NK-92 (cell line): ENCODE measurements around the gene CIRBP.
"Not testable (repeated sequence)": the region's sequence is repeated elsewhere in the genome, so short reads cannot be mapped to it uniquely, and the experiment has no call there.

Source experiments
- DNase-seq: peaks from one replicate; lab custom pipeline; 2025; ENCODE audit not compliant: unreplicated experiment; lab: John Stamatoyannopoulos, UW

CIRBP gene

DNA sequence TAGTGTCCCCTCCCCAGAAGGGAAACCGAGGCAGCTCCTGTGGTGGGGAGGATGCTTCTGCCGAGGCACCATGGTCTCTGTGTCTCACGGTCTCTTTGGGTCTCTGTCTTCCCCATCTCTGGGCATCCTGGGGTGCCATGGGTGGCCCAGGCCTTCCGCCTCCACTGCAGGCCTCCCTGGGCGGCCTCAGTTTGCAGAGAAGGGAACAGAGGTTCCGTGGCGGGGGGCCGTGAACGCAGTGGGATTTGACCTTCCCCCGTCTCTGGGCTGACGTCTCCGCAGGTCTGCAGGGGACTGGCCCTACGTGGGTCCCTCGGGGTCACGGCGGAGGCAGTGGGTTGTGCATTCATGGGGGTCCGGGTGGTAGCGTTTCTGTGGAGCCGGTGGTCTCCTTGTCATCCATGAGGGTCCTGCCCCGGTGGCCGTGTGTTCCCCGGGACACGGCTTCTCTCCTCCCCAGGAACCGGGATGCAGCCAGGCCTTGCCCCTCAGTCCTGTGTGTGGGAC lies 21.1 kb downstream of the CIRBP start:
- DNase-seq: no peak

DNA sequence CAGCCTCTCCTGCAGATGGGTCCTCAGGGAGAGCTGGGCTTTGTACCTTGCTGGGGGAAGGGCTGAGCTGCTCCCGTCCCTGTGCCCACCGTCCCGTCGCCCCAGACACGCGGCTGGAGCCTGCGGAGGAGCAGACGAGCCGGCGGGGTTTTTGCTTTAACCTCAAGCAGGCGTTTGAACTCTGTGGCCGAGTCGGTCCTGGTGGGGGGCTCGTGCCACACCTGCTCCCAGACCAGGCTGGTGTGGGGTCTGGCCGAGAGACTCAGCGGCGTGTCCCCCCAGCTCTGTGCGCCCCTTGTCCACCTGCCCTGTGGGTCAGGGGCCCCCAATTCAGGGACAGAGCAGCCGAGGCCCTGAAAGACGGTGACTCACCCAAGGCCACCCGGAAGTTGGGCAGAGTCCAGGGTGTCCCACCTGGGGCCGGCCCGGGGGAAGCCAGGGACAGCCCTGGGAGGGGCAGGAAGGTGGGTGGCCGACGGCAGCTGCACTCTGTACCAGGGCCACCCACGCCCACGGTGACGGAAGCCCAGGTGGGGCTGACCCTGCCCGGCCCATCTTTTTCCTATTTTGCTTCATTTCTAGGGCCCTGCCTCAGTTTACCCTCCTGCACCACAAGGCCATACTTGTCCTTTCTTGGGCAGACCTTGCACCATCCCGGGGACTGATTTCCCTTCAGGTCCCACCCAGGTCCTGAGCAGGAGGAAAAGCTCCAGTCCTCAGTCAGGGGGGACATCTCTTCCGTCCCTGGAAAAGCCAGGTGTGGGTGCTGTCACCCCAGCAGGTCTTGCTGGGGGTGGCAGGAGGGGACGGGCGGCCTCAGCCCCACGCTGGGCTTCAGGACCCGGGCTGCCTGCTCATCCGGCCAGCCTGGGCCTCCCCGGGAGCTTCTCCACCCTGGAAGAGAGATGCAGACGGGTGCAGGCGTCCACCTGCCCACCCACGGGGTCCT lies 21.8 kb downstream of the CIRBP start:
- no peak for DNase-seq

DNA sequence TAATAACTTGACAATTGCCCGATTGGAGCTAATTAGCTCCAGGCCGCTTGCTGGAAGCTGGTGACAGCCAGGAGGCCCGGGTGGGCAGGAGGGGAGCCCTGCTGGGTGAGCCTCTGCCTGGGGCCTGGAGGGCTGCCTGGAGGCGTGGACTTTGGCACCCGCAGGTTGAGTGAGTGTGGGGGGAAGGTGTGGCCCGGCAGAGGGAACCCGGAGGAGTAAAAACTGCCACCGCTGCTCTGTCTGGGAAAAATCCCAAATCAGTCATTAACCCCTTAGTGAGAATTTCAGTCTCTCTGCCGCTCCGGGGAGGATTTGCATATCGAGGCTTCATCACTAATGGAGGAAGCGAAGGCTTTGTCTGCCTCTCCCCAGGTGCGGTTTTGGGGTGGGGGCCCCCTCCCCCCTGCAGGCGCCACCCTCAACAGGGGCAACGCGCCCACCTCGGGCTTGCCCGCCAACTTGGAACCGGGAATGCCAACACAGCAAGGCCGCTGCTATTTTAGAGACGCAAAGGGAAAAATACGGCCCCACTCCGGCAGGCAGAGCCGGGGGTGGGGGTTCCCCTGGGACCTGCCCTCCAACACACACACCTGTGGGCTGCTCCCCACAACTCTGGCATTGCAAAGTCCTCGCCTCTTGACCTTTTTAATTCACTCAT lies 22.8 kb downstream of the CIRBP start:
- DNase-seq: no peak

DNA sequence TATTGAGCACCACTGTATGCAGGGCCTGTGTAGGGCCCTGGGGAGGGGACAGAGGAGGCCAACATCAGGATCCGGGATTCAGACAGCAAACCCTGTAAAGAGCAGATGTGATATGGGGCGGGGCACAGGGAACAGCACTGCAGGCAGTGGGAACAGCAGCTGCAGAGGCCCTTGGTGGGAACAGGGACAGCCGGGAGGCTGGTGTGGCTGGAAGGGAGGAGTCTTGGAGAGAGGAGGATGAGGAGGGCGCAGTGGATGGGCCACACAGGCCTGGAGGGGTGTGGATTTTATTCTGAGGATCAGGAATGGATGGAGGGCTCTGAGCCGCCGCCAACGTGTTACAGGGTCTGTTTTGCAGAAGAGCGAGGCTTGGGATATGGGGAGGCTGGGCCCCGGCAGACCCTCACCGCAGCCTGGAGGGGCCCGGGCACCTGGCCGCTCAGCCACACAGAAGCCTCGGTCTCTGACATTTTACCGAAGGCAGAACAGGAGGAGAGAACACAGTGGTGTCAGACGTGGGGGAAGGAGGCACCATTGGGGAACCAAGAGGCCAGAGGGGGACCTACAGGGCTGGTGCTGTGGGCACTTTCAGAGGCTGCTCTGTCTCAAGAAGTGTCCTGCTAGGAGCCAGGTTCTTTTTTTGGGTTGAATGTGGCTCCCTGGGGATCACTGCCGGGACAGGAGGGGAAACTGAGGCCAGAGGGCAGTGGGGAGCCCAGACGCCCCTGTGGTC lies 23.5 kb downstream of the CIRBP start:
- no peak for DNase-seq

DNA sequence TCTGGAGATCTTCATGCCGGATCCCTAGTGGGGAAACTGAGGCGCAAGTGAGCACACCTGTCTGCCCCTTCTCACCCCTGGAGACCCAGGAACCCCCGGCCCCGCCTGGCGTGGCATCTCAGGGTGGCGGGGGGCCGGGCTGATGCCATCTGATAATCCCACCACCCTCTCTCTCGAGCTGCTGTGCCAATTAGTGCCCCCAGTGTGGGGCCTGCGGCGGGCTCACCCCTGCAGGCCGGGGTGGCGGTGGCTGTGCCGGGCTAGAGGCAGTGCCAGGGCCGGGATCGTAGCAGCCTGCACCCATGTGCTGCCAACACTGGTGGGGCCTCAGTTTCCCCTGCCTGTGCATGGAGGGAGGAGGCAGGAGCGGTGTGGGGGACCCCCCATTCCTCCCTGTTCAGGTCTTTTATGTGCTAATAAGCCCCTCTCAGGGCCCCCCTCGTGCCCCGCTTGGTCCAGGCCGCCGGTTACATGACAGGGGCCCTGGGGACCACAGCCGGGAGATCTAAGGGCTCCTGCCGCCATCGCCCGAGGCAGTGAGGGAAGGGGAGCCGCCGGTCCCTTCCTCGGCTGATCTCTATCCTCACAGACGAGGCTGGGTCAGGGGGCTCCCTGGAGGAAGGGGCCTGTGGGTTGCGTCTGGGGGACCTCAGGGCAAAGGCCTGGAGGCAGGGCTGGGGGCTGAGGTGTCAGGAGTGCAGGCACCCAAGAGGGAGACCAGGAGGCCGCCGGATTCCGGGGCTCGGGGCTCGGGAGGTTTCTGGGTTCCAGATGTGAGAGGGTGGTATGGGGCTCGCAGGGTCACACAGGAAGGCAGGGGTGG lies 24.9 kb downstream of the CIRBP start:
- DNase-seq: no peak

DNA sequence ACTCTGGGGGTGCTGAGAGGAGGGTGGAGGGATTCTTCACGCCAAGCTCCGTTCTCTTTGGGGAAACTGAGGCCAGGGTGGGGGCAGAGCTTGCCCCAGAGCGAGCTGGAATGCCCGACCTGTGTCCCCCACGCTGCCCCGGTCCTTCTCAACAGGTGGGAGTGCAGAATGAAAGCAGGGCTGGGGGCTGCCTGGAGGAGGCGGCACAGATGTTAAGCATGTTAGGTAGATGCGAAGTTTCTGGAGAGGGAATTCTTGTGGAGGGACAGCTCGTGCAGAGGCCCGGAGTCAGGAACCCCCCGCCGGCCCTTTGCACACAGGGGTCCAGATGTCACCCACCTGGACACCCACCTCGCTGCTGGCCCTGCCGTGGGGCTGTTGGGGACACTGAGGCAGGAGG lies 25.6 kb downstream of the CIRBP start:
- no peak for DNase-seq

DNA sequence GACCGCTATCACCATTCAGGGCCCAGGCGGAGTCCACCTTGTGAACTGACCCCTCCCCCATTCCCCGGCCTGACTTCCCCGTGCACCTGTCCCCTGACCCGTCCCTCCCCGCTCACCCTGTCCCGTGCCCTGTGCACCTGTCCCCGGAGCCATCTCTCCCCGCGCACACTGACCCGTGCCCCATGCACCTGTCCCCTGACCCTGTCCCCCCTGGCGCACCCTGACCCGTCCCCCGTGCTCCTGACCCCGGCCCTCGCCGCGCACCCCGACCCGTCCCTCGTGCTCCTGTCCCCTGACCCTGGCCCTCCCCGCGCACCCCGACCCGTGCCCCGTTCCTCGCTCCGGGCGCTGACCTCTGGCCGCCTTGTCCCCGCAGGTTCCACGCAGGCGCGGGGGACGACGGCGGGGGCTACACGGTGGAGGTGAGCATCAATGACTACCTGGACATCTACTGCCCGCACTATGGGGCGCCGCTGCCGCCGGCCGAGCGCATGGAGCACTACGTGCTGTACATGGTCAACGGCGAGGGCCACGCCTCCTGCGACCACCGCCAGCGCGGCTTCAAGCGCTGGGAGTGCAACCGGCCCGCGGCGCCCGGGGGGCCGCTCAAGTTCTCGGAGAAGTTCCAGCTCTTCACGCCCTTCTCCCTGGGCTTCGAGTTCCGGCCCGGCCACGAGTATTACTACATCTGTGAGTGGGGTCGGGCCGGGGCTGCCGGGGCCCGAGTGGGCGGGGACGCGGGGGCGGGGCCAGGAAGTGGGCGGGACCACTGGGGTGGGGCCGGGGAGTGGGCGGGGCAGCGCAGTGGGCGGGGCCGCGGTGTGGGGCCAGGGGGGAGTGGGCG lies 26.3 kb downstream of the CIRBP start:
- no peak for DNase-seq

DNA sequence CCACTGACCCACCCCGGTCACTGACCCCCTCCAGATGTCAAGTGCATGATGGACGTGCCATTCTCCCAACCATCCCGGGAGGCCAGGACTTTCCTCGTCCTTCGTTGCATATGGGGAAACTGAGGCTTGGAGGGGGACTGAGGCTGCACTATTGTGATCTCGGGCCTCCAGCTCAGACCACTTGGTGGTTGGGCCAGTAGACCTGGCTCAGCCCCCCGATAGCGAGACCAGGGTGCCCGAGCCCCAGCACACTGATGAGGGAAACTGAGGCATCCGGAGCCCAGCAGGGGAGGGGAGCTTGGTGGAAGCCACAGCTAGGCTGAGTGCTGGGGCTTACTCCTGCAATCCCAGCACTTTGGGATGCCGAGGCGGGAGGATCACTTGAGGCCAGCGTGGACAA lies 26.9 kb downstream of the CIRBP start:
- DNase-seq: no peak

DNA sequence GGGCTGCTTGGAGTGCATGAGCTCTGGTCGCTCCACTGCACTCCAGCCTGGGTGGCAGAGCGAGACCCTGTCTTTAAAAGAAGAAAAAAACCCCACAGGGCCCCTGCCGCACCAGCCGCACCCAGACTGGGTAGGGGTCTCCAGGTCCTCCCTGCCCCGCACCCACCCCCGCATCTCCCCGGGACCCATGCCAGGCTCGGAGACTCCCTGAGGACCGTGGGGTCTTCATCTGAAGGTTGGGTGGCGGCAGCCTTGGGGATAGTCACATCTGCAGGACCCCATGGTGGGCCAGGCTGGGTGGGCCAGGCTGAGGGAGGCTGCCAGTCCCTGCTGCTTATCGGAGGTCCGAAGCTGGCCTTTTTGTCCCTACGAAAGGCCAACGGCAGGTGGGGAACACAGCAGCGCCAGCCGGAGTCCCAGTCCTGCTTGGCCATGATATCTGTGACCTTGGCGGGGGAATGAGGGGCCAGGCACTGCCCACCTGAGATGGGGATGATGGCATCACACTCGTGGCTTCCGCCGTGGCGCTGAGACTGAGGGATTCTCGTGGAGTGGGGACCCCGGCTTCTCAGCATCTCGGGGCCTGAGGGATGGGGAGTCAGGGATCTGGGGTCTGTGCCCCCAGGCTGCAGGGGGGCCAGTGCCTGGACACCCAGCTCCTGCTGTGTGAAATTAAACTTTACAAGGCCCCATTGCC lies 27.6 kb downstream of the CIRBP start:
- no peak for DNase-seq

DNA sequence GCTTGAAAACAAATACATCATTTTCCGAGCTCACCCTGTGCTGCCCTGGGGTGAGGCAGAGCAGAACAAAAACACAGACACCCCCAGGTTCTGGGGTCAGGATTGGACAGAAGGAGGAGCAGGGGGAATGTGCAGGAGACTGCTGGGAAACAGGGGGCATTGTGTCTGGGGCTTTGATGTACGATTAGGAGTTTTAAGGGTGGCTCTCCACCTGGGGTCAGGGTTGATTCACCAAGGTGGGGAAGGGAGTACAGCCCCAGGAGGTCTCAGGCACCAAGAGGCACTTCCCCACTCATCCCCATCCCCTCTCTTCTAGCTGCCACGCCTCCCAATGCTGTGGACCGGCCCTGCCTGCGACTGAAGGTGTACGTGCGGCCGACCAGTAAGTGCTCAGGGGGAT lies 29.1 kb downstream of the CIRBP start:
- DNase-seq: no peak

DNA sequence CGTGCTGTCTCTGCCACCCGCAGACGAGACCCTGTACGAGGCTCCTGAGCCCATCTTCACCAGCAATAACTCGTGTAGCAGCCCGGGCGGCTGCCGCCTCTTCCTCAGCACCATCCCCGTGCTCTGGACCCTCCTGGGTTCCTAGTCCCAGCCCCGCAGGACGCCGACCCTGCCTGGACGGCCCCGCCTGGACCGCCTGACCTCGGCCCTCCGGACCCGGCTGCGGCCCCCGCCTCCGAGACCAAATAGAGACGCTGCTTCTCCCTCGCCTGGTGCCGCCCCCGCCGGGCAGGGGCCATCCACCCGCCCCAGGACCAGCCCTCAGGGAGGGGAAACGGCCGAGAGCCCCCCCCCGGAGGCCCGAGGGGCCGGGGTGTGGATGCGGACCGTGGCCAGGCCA lies 30.7 kb downstream of the CIRBP start:
- no peak for DNase-seq

DNA sequence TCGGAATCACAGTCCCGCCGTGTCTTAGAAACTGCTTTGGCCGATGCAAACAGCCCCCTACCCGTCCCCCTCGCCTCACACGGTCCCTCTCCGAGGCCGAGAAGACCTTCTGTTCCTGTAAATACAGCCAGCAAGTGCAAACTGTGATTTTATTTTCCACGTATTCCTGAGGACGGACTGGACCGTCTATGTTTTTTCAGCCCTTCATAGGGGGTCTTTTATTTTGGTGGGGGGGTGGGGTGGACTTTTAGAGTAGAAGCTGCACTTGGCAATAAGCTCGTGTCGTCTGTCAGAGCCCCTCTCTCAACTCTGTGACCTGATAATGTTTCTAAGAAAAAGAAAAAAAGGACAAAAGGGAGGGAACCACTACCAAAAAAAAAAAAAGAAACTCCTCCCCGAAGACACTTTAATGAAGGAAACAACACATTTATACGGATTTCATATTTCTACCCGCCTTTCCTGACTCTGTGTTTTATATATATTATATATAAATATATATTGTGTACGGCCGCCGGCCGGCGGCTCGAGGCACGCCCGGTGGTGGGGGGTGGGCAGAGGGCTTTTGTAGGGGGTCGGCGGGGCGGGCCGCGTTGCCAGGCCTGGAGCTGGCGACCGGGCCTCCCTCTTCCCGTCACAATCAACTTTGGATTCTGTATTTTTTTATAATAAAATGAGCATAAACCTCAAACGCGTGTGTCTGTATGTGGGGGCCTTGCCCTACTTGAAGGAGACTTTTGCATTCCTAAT lies 31.8 kb downstream of the CIRBP start:
- DNase-seq: no peak

DNA sequence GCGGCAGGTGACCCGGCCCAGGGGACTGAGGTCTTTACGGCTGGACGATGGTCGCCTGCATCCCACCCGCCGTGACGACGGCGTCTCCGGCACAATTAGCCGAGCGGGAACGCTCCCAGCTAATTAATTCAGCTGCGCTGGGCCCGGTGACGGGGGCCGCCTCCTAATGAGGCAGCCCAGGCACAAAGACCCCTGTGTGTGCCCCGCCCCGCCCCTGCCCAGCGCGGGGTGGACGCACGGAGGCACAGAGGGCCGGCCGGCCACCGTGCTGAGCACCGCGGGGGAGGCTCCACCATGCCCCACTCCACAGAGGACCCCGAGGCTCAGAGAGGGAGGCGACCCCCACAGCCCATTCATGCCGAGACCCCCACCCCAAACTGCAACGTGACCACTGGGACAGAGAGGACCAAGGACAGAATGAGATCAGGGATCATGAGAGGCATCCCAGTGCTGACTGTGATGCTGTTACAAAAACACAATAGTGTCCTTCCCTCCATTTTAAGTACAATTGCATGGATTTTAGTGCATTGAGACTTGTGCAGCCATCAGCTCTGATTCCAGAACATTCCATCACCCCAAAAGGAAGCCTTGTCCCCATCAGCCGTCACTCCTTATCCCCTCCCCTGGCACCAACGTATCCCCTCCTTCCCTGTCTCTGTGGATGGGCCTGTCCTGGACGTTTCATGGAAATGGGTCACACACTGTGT lies 33.6 kb downstream of the CIRBP start:
- no peak for DNase-seq

DNA sequence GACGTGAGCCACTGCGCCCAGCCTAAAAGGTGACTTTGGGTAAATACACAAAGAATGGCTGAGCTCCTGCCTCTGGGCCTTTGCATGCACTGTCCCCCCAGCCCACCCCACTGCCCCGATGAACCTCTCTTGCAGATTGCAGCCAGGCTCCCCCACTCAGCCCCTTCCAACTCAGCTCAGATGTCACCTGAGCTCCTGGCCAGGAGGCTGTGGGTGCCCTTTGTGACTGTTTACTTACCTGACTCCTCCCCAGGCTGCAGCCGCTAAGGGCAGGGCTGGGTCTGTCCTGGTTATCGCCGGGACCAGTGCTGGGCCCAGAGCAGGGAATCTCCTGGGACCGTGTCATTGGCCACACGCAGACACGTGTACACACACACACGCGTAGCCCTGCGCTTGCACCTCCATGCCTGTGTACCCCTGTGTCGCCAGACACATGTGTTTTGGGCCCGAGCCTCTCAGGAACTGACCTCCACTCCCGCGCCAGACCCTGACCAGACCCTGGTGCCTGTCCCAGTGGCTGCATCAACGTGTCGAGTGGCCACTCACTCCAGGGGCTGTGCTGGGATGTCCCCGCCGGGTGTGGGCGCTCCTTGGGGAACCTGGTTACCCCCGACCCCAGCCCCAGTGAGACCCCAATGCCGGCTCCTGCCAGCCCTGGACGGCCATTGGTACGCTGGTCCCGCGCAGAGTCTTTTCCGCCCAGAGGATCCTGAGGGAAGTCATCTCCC lies 35.2 kb downstream of the CIRBP start:
- DNase-seq: no peak

DNA sequence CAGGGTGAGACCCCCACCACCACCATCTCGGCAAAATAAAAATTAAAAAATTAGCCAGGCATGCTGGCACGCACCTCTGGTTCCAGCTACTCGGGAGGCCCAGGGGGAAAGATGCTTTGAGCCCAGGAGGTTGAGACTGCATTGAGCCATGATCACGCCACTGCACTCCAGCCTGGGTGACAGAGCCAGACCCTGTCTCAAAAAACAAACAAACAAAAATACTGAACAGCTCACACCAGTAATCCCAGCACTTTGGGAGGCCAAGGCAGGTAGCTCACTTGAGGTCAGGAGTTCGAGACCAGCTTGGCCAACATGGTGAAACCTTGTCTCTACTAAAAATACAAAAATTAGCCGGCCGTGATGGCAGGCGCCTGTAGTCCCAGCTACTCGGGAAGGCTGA lies 36.2 kb downstream of the CIRBP start:
- not testable (repeated sequence) for DNase-seq

DNA sequence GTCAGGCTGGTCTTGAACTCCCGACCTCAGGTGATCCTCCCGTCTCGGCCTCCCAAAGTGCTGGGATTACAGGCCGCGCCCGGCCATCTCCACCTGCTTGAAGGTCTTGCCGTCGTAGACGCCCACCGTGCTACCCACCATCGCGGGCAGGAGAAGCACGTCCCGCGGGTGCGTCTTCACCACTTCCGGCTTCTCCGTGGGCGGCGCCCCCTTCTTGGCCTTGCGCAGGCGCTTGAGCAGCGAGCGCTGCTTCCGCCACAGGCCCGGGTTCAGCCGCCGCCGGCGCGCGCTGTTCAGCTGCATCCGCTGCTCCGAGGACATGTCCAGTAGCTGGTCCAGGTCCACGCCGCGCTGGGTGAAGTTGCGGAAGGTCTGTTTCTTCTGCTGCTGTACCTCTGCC lies 38.2 kb downstream of the CIRBP start:
- no peak for DNase-seq

DNA sequence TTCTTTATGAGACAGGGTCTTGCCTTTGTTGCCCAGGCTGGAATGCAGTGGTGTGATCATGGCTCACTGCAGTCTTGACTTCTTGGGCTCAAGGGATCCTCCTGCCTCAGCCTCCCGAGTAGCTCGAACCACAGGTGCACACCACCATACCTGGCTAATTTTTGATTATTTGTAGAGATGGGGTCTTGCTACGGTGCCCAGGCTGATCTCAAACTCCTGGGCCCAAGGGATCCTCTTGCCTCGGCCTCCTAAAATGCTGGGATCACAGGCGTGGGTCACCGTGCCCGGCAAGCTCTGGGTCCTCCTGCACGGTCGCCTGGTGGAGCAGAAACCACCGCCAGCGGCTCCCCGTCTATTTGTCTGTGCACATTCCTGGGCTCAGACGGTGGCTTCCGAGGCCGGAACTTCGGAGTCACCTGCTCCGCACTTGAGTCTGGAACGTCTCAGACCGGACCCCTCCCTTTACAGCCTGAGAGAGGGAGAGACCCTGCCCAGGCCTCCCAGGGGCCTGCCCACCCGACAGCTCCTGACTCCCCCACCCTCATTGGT lies 38.7 kb downstream of the CIRBP start:
- no peak for DNase-seq
